ENCODE data around the gene NR2C1.
"Not testable (repeated sequence)": the region's sequence is repeated elsewhere in the genome, so short reads cannot be mapped to it uniquely, and the experiment has no call there.

Gene NR2C1

DNA sequence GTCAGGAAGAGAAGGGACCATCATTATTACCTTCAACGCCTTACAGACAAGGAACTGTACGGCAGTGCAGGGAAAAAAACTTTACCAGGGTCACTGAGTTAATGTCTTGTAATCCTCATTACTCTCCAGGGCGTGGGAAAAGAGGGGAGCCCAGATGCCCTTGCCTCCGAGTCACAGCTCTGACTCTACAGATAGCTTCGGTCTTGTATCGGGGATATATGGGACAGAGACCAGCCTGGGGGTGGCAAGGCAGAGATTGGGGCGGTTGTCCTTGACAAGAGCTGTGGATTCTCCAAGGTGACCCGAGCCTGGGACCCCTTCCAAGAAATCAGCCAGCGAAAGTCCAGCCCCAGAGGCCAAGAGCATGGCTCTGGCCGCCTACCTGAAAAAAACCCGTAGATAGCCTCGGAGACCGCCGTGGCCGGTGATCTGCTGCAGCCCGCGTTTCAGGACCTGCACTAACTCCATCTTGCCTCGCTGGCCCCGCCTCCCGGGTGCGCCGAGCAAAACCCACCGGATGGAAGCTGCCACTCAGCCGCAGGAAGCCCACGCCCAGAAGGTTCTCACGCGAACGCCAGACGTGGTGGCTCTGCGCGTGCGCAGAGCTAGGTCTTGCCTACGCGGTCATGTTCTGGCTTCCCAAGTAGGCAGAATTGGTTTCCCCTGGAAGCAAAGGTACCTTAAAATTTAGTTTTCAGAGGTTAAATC is 70.1 kb downstream of the NR2C1 start, which contains the start of gene NDUFA12:
Gene NDUFA12 (minus strand): TSS at position 485 of the 708 bp plus-strand sequence. CDS start 17 bp downstream, at position 468.
- H3K4me1 ChIP-seq (ENCODE audit: control insufficient read depth, insufficient read depth, low read length), result no peaks in the 10 kb centered on the region
- peaks cover 16% of the 10 kb centered on the region for H3K36me3 ChIP-seq (ENCODE audit: control insufficient read depth, insufficient read depth, low read length)
- peaks cover 12% of the 10 kb centered on the region; the same call in 1 of the 2 replicates for H3K9me3 ChIP-seq (ENCODE audit: control insufficient read depth, insufficient read depth, low read depth, low read length)
- H3K9ac ChIP-seq (ENCODE audit: low read length), result peak within 1 kb of the TSS; percentile 89
- H3K27me3 ChIP-seq (ENCODE audit: control insufficient read depth, insufficient read depth, low read length), result no peaks in the 10 kb centered on the region
- H3K4me3 ChIP-seq (ENCODE audit: low read depth, low read length), result peak within 1 kb of the TSS; percentile 95
- peak within 1 kb of the TSS; percentile 71; the same call in 1 of the 2 replicates for H3K27ac ChIP-seq (ENCODE audit: low read depth, low read length)

DNA sequence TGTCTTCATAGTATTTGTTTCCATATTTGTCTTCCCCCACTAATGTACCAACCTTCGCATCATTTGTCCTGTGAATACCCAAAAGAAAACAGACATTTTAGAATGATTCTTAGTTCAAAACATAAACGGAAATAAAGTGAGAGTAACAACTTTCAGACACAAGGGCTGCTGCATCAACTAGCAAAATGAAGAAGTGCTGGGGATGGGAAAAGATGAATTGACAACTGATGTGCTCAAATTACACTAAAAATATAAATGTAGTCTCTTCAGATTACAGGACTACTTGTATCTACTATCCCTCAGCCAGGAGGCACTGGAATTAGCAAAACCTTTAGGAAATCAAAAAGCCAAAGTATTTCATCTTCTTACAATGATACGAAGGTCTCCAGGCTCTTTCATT is 70.7 kb downstream of the NR2C1 start:
- Histone ChIP-seq H3K9me3 (ENCODE audit: control insufficient read depth, insufficient read depth, low read depth, low read length) (peaks cover 6% of the 10 kb centered on the region; the same call in 1 of the 2 replicates), H3K27ac (ENCODE audit: low read depth, low read length) (peak overlapping the region; percentile 71; the same call in 1 of the 2 replicates), H3K9ac (ENCODE audit: low read length) (peak overlapping the region; percentile 89), H3K4me3 (ENCODE audit: low read depth, low read length) (peak overlapping the region; percentile 95), H3K36me3 (ENCODE audit: control insufficient read depth, insufficient read depth, low read length) (peaks cover 16% of the 10 kb centered on the region), H3K27me3 (ENCODE audit: control insufficient read depth, insufficient read depth, low read length) (no peaks in the 10 kb centered on the region), H3K4me1 (ENCODE audit: control insufficient read depth, insufficient read depth, low read length) (no peaks in the 10 kb centered on the region)

DNA sequence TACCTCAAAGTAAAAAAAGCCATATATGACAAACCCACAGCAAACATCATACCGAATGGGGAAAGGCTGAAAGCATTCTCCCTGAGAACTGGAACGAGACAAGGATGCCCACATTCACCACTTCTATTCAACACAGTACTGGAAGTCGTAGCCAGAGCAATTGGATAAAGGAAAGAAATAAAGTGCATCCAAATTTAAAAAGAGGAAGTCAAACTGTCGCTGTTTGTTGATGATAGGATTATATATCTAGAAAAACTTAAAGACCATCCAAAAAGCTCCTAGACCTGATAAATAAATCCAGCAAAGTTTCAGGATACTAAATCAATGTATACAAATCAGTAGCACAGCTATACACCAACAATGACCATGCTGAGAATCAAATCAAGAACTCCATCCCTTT is 75.1 kb downstream of the NR2C1 start:
- Histone ChIP-seq H3K27me3 (ENCODE audit: control insufficient read depth, insufficient read depth, low read length) (no peaks in the 10 kb centered on the region), H3K4me1 (ENCODE audit: control insufficient read depth, insufficient read depth, low read length) (no peaks in the 10 kb centered on the region), H3K9me3 (ENCODE audit: control insufficient read depth, insufficient read depth, low read depth, low read length) (no peaks in the 10 kb centered on the region), H3K27ac (ENCODE audit: low read depth, low read length) (no peak overlapping the region), H3K4me3 (ENCODE audit: low read depth, low read length) (no peak overlapping the region), H3K9ac (ENCODE audit: low read length) (no peak overlapping the region), H3K36me3 (ENCODE audit: control insufficient read depth, insufficient read depth, low read length) (peaks cover 22% of the 10 kb centered on the region)

DNA sequence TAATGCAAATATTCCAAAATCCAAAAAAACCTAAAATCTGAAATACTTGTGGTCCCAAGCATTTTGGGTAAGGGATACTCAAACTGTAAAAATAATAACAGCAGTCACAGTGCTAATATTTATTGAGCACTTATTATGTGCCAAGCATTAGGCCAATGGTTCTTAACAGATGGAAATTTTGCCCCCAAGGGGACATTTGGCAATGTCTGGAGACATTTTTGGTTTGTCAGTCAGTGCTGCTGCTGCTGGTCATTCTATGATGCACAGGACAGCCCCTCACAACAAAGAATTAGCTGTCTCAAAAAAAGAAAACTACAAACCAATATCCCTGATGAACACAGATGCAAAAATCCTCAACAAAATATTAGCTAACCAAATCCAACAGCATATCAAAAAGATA is 75.7 kb downstream of the NR2C1 start:
- Histone ChIP-seq H3K4me1 (ENCODE audit: control insufficient read depth, insufficient read depth, low read length) (no peaks in the 10 kb centered on the region), H3K27ac (ENCODE audit: low read depth, low read length) (no peak overlapping the region), H3K4me3 (ENCODE audit: low read depth, low read length) (no peak overlapping the region), H3K36me3 (ENCODE audit: control insufficient read depth, insufficient read depth, low read length) (peaks cover 22% of the 10 kb centered on the region), H3K9me3 (ENCODE audit: control insufficient read depth, insufficient read depth, low read depth, low read length) (no peaks in the 10 kb centered on the region), H3K9ac (ENCODE audit: low read length) (no peak overlapping the region), H3K27me3 (ENCODE audit: control insufficient read depth, insufficient read depth, low read length) (no peaks in the 10 kb centered on the region)

DNA sequence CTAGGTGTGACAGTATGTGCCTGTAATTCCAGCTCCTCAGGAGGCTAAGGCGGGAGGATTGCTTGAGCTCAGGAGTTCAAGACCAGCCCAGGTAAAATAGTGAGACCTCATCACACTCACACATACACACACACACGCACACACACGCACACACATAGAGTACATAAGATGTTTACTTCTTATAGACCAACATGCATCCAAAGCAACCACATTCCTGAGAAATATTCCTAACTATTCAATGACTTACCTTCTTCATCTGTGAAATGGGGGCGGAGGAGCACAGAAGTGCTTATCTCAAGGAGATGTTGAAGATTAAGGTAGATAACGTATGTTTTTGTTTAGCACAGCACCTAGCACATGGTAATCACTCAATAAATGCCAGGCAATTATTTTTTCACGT is 76.4 kb downstream of the NR2C1 start:
- Histone ChIP-seq H3K9ac (ENCODE audit: low read length) (no peak overlapping the region), H3K4me3 (ENCODE audit: low read depth, low read length) (no peak overlapping the region), H3K27ac (ENCODE audit: low read depth, low read length) (no peak overlapping the region), H3K36me3 (ENCODE audit: control insufficient read depth, insufficient read depth, low read length) (peaks cover 22% of the 10 kb centered on the region), H3K9me3 (ENCODE audit: control insufficient read depth, insufficient read depth, low read depth, low read length) (no peaks in the 10 kb centered on the region), H3K4me1 (ENCODE audit: control insufficient read depth, insufficient read depth, low read length) (no peaks in the 10 kb centered on the region), H3K27me3 (ENCODE audit: control insufficient read depth, insufficient read depth, low read length) (no peaks in the 10 kb centered on the region)

DNA sequence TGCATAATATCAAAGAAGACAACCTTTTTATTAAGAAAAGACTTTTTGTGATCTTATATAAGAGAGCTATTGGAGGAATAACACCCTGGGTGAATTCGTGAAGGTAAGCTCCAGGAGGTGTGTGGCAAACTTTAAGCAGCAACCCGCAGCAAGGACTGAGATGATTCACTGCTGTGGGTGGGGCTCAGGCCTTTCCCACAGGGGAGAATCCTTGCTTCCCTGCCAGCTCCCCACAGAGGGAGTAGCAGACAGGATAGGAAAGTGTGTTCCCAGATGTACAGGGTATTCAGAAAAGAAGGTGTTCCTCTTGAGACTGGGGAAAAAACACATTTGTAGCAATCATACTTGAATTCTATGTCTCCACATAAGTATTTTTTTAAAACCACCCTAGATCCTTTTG is 79.1 kb downstream of the NR2C1 start:
- Histone ChIP-seq H3K4me1 (ENCODE audit: control insufficient read depth, insufficient read depth, low read length) (no peaks in the 10 kb centered on the region), H3K27me3 (ENCODE audit: control insufficient read depth, insufficient read depth, low read length) (no peaks in the 10 kb centered on the region), H3K4me3 (ENCODE audit: low read depth, low read length) (no peak overlapping the region), H3K9ac (ENCODE audit: low read length) (no peak overlapping the region), H3K36me3 (ENCODE audit: control insufficient read depth, insufficient read depth, low read length) (peaks cover 10% of the 10 kb centered on the region), H3K9me3 (ENCODE audit: control insufficient read depth, insufficient read depth, low read depth, low read length) (no peaks in the 10 kb centered on the region), H3K27ac (ENCODE audit: low read depth, low read length) (no peak overlapping the region)

DNA sequence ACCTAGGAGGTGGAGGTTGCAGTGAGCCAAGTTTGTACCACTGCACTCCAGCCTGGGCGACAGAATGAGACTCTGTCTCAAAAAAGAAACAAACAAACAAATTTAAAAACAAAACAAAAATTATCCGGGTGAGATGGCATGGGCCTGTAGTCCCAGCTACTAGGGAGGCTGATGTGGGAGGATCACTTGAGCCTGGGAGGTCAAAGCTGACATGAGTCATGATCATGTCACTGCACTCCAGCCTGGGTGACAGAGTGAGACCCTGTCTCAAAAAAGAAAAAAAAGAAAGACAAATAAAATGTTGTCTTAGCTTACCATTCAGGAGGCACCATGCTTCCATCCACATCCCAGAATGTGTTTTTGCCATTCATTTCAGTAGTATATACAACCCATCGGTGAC is 79.6 kb downstream of the NR2C1 start:
- H3K9ac ChIP-seq (ENCODE audit: low read length); H3K36me3 ChIP-seq (ENCODE audit: control insufficient read depth, insufficient read depth, low read length); H3K4me1 ChIP-seq (ENCODE audit: control insufficient read depth, insufficient read depth, low read length): not testable (repeated sequence)

DNA sequence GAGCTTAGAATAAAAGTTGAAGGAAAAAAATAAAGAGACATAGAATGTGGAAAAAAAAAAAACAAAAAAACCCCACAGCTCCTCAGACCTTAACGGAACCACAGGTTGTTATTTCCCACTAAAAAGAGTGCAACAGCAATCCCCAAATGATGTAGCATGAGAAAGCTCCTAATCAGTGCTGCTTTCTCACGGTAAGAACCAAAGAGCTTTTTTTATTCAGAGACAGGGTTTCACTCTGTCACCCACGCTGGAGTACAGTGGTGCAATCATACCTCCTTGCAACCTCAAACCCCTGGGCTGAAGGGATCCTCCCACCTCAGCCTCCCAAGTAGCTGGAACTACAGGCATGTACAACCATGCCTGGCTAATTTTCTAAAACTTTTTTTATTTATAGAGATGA is 83.2 kb downstream of the NR2C1 start:
- no peak overlapping the region for H3K27ac ChIP-seq (ENCODE audit: low read depth, low read length)
- no peaks in the 10 kb centered on the region for H3K9me3 ChIP-seq (ENCODE audit: control insufficient read depth, insufficient read depth, low read depth, low read length)
- no peaks in the 10 kb centered on the region for H3K27me3 ChIP-seq (ENCODE audit: control insufficient read depth, insufficient read depth, low read length)
- H3K9ac ChIP-seq (ENCODE audit: low read length), result no peak overlapping the region
- H3K4me1 ChIP-seq (ENCODE audit: control insufficient read depth, insufficient read depth, low read length), result no peaks in the 10 kb centered on the region
- H3K4me3 ChIP-seq (ENCODE audit: low read depth, low read length), result no peak overlapping the region
- H3K36me3 ChIP-seq (ENCODE audit: control insufficient read depth, insufficient read depth, low read length), result peaks cover 10% of the 10 kb centered on the region

More for the DNA sequence above, 79.6 kb downstream of the NR2C1 start:
- not testable (repeated sequence) for H3K27me3 ChIP-seq (ENCODE audit: control insufficient read depth, insufficient read depth, low read length); H3K27ac ChIP-seq (ENCODE audit: low read depth, low read length); H3K9me3 ChIP-seq (ENCODE audit: control insufficient read depth, insufficient read depth, low read depth, low read length); H3K4me3 ChIP-seq (ENCODE audit: low read depth, low read length)

DNA sequence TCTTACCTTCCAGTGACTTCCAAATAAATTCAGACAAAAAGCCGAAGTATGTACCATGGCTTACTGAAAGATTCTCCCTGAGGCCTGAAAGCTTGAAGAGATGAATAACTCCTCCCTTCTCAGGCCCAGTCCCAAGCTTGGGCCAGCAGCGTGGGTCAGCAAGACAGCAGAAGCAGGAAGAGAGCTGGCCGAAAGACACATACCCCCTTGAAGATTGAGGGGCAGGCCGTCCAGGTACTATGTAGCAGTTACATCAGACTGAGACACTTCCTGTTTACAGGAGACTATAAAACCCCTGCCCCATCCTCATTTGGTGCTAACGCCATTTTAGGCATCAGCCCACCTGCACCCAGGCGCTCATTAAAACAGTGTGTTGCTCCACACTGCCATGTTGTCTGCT is 84.9 kb downstream of the NR2C1 start:
- Histone ChIP-seq H3K4me1 (ENCODE audit: control insufficient read depth, insufficient read depth, low read length) (peaks cover 8% of the 10 kb centered on the region), H3K36me3 (ENCODE audit: control insufficient read depth, insufficient read depth, low read length) (peaks cover 3% of the 10 kb centered on the region; the same call in 1 of the 2 replicates), H3K27me3 (ENCODE audit: control insufficient read depth, insufficient read depth, low read length) (no peaks in the 10 kb centered on the region)

DNA sequence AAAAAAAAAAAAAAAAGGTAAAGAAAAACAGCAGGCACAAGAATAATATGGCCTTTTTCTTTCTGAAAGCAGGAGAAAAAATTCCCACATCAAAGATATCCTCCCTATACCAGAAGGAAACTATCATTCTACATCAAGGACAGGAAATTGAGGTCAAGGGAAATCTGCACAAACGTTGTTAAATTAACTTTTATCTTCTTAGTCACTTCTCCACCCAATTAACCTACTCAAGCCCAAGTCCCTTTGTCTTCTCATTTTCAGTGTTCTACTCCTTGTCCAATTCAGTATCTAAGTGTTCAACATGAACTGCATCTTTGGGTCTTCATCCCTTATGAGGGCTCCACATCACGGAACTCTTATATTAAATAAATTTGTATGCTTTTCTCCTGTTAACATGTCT is 85.6 kb downstream of the NR2C1 start:
- peaks cover 3% of the 10 kb centered on the region; the same call in 1 of the 2 replicates for H3K36me3 ChIP-seq (ENCODE audit: control insufficient read depth, insufficient read depth, low read length)
- no peak overlapping the region for H3K9ac ChIP-seq (ENCODE audit: low read length)
- H3K9me3 ChIP-seq (ENCODE audit: control insufficient read depth, insufficient read depth, low read depth, low read length), result no peaks in the 10 kb centered on the region
- H3K4me1 ChIP-seq (ENCODE audit: control insufficient read depth, insufficient read depth, low read length), result peaks cover 10% of the 10 kb centered on the region
- H3K4me3 ChIP-seq (ENCODE audit: low read depth, low read length), result no peak overlapping the region
- no peaks in the 10 kb centered on the region for H3K27me3 ChIP-seq (ENCODE audit: control insufficient read depth, insufficient read depth, low read length)
- H3K27ac ChIP-seq (ENCODE audit: low read depth, low read length), result no peak overlapping the region

More for the DNA sequence above, 84.9 kb downstream of the NR2C1 start:
- no peak overlapping the region for H3K9ac ChIP-seq (ENCODE audit: low read length)
- H3K9me3 ChIP-seq (ENCODE audit: control insufficient read depth, insufficient read depth, low read depth, low read length), result no peaks in the 10 kb centered on the region
- H3K4me3 ChIP-seq (ENCODE audit: low read depth, low read length), result no peak overlapping the region
- no peak overlapping the region for H3K27ac ChIP-seq (ENCODE audit: low read depth, low read length)

DNA sequence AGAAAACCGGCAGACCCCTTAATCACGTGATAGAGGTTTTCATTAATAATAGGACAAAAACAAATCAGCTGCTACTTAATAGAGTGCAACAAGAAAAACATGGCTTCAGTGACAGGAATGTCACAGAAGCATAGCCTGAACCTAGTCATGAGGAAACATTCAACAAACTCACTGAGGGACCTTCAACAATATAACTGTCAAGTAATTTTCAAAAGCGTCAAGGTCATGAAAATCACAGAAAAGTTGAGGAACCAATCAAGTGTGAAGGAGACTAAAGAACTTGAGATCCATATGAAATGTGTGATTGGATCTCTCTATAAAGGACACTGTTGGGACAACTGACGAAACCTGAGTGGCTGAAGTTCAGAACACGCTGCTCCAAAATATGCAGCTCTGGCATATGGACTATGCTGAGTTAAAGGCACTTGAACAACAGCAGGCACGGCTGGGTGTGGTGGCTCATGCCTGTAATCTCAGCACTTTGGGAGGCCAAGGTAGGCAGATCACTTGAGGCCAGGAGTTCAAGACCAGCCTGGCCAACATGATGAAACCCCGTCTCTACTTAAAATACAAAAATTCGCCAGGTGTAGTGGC is 86.2 kb downstream of the NR2C1 start:
- H3K4me1 ChIP-seq (ENCODE audit: control insufficient read depth, insufficient read depth, low read length), result peaks cover 10% of the 10 kb centered on the region
- H3K4me3 ChIP-seq (ENCODE audit: low read depth, low read length), result no peak overlapping the region
- no peak overlapping the region for H3K27ac ChIP-seq (ENCODE audit: low read depth, low read length)
- no peak overlapping the region for H3K9ac ChIP-seq (ENCODE audit: low read length)
- no peaks in the 10 kb centered on the region for H3K27me3 ChIP-seq (ENCODE audit: control insufficient read depth, insufficient read depth, low read length)
- peaks cover 3% of the 10 kb centered on the region; the same call in 1 of the 2 replicates for H3K36me3 ChIP-seq (ENCODE audit: control insufficient read depth, insufficient read depth, low read length)
- no peaks in the 10 kb centered on the region for H3K9me3 ChIP-seq (ENCODE audit: control insufficient read depth, insufficient read depth, low read depth, low read length)
